HEK293 (cell line): ENCODE results near the gene MEGF8.

Source experiments
- CTCF ChIA-PET: fragments of 350-600 bp; formaldehyde crosslinking; extraction: SDS; loops from one replicate; lab custom pipeline; 2021; ENCODE audit warnings: antibody characterized with exemption; lab: Yijun Ruan, JAX
- POLR2A ChIA-PET: fragments of 300-600 bp; formaldehyde crosslinking; extraction: SDS; loops from one replicate; lab custom pipeline; 2020; ENCODE audit warnings: antibody characterized with exemption, inconsistent platforms; lab: Yijun Ruan, JAX
- H3K27ac ChIP-seq: fragments of 200-500 bp; sonication (Bioruptor generic); 2 replicates; pipeline ENCODE4 v1.5.1; 2014; ENCODE audit warnings: low read depth, low read length, control low read depth, inconsistent platforms; ENCODE audit errors: extremely low read depth
- H3K36me3 ChIP-seq, 2 experiments: fragments of 200-500 bp in 1 of 2; sonication (Bioruptor generic) in 1 of 2; 1 replicate in 1 of 2; 2 replicates in 1 of 2; pipeline ENCODE4 v1.5.1; 2014 to 2017; ENCODE audit warnings: inconsistent platforms in 2 of 2, low read length in 2 of 2; ENCODE audit not compliant: control insufficient read depth in 2 of 2, insufficient read depth in 1 of 2
- H3K4me1 ChIP-seq: fragments of 200-500 bp; sonication (Bioruptor generic); 2 replicates; pipeline ENCODE4 v1.5.1; 2014; ENCODE audit warnings: mild to moderate bottlenecking, low read length, inconsistent platforms; ENCODE audit not compliant: control insufficient read depth, insufficient read depth
- H3K4me3 ChIP-seq: 2 replicates; pipeline ENCODE4 v1.5.1; 2011; ENCODE audit warnings: low read depth, mild to moderate bottlenecking, control low read depth, low read length, moderate library complexity
- H3K9me3 ChIP-seq: fragments of 200-500 bp; sonication (Bioruptor generic); 2 replicates; pipeline ENCODE4 v1.5.1; 2014; ENCODE audit warnings: low read depth, low read length, inconsistent platforms; ENCODE audit not compliant: control insufficient read depth, insufficient read depth
- TSHZ1 ChIP-seq: fragments of 450-650 bp; formaldehyde crosslinking; IDR thresholded peaks from 2 replicates; pipeline ENCODE4 v1.5.1; 2016; ENCODE audit warnings: missing biosample characterization, missing genetic modification characterization, borderline replicate concordance
- ZIC2 ChIP-seq: fragments of 450-650 bp; formaldehyde crosslinking; IDR thresholded peaks from 2 replicates; pipeline ENCODE4 v1.5.1; 2016; ENCODE audit warnings: missing biosample characterization, missing genetic modification characterization
- ZNF10 ChIP-seq: fragments of 450-650 bp; formaldehyde crosslinking; IDR thresholded peaks from 2 replicates; pipeline ENCODE4 v1.5.1; 2017; ENCODE audit warnings: missing biosample characterization, missing genetic modification characterization
- ZNF169 ChIP-seq: fragments of 450-650 bp; formaldehyde crosslinking; IDR thresholded peaks from 2 replicates; pipeline ENCODE4 v1.5.1; 2016; ENCODE audit warnings: missing biosample characterization, missing genetic modification characterization
- ZNF292 ChIP-seq: fragments of 450-650 bp; formaldehyde crosslinking; IDR thresholded peaks from 2 replicates; pipeline ENCODE4 v1.5.1; 2016; ENCODE audit warnings: low read depth, missing biosample characterization, missing genetic modification characterization, borderline replicate concordance
- ZNF510 ChIP-seq: fragments of 450-650 bp; formaldehyde crosslinking; IDR thresholded peaks from 2 replicates; pipeline ENCODE4 v1.5.1; 2018; ENCODE audit warnings: mild to moderate bottlenecking, missing genetic modification characterization, missing biosample characterization; ENCODE audit not compliant: insufficient replicate concordance
- ZNF623 ChIP-seq: fragments of 450-650 bp; formaldehyde crosslinking; IDR thresholded peaks from 2 replicates; pipeline ENCODE4 v1.5.1; 2016; ENCODE audit warnings: missing biosample characterization, missing genetic modification characterization
- ZNF747 ChIP-seq: fragments of 450-650 bp; formaldehyde crosslinking; IDR thresholded peaks from 2 replicates; pipeline ENCODE4 v1.5.1; 2016; ENCODE audit warnings: missing biosample characterization, missing genetic modification characterization
- ZNF768 ChIP-seq: fragments of 450-650 bp; formaldehyde crosslinking; IDR thresholded peaks from 2 replicates; pipeline ENCODE4 v1.5.1; 2018; ENCODE audit warnings: missing biosample characterization, mild to moderate bottlenecking, missing genetic modification characterization
- ZSCAN5A ChIP-seq: fragments of 450-650 bp; formaldehyde crosslinking; IDR thresholded peaks from 2 replicates; pipeline ENCODE4 v1.5.1; 2016; ENCODE audit warnings: missing biosample characterization, missing genetic modification characterization
- TF ChIP-seq, protein P1 (sequence below): fragments of 450-650 bp; formaldehyde crosslinking; IDR thresholded peaks from 2 replicates; pipeline ENCODE4 v1.5.1; 2016; ENCODE audit warnings: missing biosample characterization, missing genetic modification characterization
- TF ChIP-seq, protein P2 (sequence below): fragments of 450-650 bp; formaldehyde crosslinking; IDR thresholded peaks from 2 replicates; pipeline ENCODE4 v1.5.1; 2016; ENCODE audit warnings: missing biosample characterization, missing genetic modification characterization, low read depth
- TF ChIP-seq, protein P3 (sequence below): fragments of 450-650 bp; formaldehyde crosslinking; IDR thresholded peaks from 2 replicates; pipeline ENCODE4 v1.5.1; 2016; ENCODE audit warnings: missing biosample characterization, missing genetic modification characterization
- TF ChIP-seq, protein P4 (sequence below): fragments of 450-650 bp; formaldehyde crosslinking; IDR thresholded peaks from 2 replicates; pipeline ENCODE4 v1.5.1; 2016; ENCODE audit warnings: missing biosample characterization, missing genetic modification characterization

Gene MEGF8

DNA sequence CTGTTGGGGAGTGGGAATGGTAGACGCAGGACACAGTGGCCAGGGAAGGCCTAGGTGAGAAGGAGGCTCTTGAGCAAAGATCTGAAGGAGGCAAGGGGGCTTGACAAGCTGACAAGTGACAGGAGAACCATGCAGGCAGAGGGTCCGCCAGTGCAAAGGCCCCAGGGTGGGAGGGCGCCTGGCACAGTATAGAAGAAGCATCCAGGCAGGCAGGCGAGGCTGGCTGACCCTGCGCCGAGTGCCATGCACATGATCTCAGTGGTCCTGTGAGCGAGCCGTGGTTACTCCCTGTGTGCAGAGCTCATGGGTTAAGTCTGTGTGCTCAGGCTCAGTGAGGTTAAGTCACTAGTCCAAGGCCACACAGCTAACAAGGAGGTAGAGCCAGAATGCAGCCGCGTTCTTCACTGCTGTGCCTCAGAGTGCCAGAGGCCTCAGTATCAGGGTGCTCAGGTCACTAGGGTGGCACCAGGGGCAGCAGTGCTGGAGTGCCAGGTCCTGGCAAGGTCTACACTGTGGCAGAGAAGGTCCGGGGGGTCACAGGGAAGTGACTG, 49.5 kb downstream of the MEGF8 start:
- TF ChIP-seq ZSCAN5A (tag by site-specific recombination), result no peak
- no peak for TF ChIP-seq ZIC2 (tag by site-specific recombination)
- no peak for TF ChIP-seq ZNF169
- TF ChIP-seq, protein P1, sequence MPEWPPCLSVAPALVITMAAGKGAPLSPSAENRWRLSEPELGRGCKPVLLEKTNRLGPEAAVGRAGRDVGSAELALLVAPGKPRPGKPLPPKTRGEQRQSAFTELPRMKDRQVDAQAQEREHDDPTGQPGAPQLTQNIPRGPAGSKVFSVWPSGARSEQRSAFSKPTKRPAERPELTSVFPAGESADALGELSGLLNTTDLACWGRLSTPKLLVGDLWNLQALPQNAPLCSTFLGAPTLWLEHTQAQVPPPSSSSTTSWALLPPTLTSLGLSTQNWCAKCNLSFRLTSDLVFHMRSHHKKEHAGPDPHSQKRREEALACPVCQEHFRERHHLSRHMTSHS (tag by site-specific recombination), result no peak
- TF ChIP-seq, protein P2, sequence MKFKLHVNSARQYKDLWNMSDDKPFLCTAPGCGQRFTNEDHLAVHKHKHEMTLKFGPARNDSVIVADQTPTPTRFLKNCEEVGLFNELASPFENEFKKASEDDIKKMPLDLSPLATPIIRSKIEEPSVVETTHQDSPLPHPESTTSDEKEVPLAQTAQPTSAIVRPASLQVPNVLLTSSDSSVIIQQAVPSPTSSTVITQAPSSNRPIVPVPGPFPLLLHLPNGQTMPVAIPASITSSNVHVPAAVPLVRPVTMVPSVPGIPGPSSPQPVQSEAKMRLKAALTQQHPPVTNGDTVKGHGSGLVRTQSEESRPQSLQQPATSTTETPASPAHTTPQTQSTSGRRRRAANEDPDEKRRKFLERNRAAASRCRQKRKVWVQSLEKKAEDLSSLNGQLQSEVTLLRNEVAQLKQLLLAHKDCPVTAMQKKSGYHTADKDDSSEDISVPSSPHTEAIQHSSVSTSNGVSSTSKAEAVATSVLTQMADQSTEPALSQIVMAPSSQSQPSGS (tag by site-specific recombination), result no peak
- peak; percentile 55 for TF ChIP-seq ZNF623 (tag by site-specific recombination)
- TF ChIP-seq, protein P3, sequence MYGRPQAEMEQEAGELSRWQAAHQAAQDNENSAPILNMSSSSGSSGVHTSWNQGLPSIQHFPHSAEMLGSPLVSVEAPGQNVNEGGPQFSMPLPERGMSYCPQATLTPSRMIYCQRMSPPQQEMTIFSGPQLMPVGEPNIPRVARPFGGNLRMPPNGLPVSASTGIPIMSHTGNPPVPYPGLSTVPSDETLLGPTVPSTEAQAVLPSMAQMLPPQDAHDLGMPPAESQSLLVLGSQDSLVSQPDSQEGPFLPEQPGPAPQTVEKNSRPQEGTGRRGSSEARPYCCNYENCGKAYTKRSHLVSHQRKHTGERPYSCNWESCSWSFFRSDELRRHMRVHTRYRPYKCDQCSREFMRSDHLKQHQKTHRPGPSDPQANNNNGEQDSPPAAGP (tag by site-specific recombination), result no peak
- no peak for TF ChIP-seq ZNF10 (tag by site-specific recombination)
- TF ChIP-seq ZNF510 (tag by site-specific recombination), result no peak
- TF ChIP-seq ZNF768, result peak; percentile 47; the same call in 1 of the 2 replicates
- no peak for TF ChIP-seq ZNF747 (tag by site-specific recombination)
- TF ChIP-seq, protein P4, sequence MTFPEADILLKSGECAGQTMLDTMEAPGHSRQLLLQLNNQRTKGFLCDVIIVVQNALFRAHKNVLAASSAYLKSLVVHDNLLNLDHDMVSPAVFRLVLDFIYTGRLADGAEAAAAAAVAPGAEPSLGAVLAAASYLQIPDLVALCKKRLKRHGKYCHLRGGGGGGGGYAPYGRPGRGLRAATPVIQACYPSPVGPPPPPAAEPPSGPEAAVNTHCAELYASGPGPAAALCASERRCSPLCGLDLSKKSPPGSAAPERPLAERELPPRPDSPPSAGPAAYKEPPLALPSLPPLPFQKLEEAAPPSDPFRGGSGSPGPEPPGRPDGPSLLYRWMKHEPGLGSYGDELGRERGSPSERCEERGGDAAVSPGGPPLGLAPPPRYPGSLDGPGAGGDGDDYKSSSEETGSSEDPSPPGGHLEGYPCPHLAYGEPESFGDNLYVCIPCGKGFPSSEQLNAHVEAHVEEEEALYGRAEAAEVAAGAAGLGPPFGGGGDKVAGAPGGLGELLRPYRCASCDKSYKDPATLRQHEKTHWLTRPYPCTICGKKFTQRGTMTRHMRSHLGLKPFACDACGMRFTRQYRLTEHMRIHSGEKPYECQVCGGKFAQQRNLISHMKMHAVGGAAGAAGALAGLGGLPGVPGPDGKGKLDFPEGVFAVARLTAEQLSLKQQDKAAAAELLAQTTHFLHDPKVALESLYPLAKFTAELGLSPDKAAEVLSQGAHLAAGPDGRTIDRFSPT (tag by site-specific recombination), result no peak
- TF ChIP-seq TSHZ1 (tag by site-specific recombination), result no peak
- no peak for TF ChIP-seq ZNF292 (tag by site-specific recombination)
- TF ChIP-seq, all 188 proteins: peak for 2
- ChIA-PET POLR2A (interaction anchor here (1.0 kb wide), 1 partner anchor 8 kb away, joined by 3 read pairs; no protein-coding TSS in a partner anchor), CTCF (no interaction called here)
- peaks cover 27 to 41% of the 10 kb centered on the region in 2 experiments for H3K36me3 ChIP-seq
- no peaks in the 10 kb centered on the region for H3K4me1 ChIP-seq
- H3K27ac ChIP-seq, result no peak overlapping the region
- H3K4me3 ChIP-seq, result no peak overlapping the region
- no peaks in the 10 kb centered on the region for H3K9me3 ChIP-seq
